HG02943 (cell line): Measurements from ENCODE around the gene DNAJB2.
A peak's percentile ranks its signal among the peaks of the same experiment; 100 is the strongest.

ENCODE experiments used
- ATAC-seq: cut with Tn5 transposase; IDR thresholded peaks from one replicate; pipeline ENCODE4 v1.9.1; 2021; ENCODE audit warnings: mild to moderate bottlenecking, low read depth, moderate library complexity; ENCODE audit not compliant: unreplicated experiment

The DNAJB2 gene

GRCh38 chr2:219279151-219279915 is at the start of gene DNAJB2:
TSS of gene DNAJB2 (plus strand) at chr2:219279366. CDS start at chr2:219279834, 468 bp downstream.
- peak; percentile 82 for ATAC-seq

- ATAC-seq: no peak
Observed at GRCh38 chr2:219230059-219230540, 49.1 kb upstream of the DNAJB2 start.

DNA sequence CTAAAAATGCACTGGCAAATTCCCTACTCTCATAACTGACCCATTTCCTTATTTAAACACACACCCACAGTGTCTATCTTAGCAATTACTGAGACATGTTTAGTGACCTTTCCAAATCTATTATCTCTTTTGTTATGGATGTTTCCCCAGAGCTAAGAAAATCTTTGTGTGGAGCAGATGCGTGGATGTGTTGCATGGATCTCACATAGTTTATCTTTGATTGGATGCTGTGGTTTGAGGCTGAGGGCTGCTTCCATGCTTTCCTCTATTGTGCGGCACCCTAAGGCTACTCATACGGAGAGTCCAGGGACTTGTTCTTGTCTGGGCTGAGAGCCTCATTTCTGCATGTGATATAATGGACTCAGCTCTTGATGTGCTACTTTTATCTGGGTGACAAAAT is 44.8 kb upstream of the DNAJB2 start:
- no peak for ATAC-seq

DNA sequence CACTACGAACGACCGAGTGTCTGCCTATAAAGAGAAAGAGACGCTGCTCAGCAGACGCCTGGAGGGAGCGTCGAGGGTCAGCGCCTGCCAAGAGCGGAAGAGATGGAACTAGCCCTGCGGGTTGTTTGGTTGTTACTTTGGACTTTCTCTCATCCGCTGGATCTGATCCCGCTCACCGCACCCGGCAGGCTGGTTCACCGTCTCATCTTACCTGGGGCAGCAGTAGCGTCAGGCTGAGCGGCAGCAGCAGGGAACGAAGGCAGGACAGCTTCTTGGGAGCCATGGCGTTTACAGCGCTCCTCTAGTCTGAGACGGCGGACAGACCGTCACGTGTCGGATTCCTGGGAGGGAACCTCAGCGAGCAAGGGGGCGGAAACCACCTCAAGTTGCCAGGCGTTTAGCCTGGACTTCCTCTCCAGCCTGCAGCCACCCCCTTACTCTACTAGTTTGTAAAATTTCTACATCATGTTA is 35.8 kb upstream of the DNAJB2 start:
- ATAC-seq: no peak

- no peak for ATAC-seq
Observed at GRCh38 chr2:219244789-219245147, 34.4 kb upstream of the DNAJB2 start.

GRCh38 chr2:219245148-219245898 is 33.8 kb upstream of the DNAJB2 start, which contains the start of the genes GLB1L and STK16:
TSS of gene GLB1L (minus strand) at chr2:219245444. CDS start at chr2:219243573, 1,871 bp downstream.
TSS of gene STK16 (plus strand) at chr2:219245479. CDS start at chr2:219246000, 521 bp downstream.
- ATAC-seq: peak; percentile 47

DNA sequence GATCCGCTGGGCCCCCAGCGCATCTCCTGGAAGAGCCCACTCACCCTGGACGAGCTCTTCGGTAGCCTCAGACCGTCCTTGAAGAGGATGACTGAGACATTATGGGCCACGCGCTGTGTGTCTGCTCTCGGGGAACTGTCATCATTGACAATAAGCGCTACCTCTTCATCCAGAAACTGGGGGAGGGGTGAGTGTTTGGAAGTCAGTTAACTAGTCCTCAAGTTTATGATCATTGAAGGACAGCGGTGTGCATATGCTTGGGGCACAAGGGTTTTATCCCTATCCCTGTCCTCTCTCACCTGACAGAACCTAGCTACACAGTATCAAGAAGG is 33.3 kb upstream of the DNAJB2 start:
- ATAC-seq: no peak

DNA sequence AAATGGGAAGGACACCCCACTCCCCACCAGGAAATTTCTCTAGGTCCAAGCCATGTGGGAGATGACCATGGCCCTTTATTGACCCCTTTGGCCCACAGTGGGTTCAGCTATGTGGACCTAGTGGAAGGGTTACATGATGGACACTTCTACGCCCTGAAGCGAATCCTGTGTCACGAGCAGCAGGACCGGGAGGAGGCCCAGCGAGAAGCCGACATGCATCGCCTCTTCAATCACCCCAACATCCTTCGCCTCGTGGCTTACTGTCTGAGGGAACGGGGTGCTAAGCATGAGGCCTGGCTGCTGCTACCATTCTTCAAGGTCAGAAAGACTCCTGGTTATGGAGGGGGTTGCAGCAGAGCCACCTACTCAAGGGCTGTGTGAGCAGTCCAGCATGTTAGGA is 32.6 kb upstream of the DNAJB2 start:
- ATAC-seq: no peak

DNA sequence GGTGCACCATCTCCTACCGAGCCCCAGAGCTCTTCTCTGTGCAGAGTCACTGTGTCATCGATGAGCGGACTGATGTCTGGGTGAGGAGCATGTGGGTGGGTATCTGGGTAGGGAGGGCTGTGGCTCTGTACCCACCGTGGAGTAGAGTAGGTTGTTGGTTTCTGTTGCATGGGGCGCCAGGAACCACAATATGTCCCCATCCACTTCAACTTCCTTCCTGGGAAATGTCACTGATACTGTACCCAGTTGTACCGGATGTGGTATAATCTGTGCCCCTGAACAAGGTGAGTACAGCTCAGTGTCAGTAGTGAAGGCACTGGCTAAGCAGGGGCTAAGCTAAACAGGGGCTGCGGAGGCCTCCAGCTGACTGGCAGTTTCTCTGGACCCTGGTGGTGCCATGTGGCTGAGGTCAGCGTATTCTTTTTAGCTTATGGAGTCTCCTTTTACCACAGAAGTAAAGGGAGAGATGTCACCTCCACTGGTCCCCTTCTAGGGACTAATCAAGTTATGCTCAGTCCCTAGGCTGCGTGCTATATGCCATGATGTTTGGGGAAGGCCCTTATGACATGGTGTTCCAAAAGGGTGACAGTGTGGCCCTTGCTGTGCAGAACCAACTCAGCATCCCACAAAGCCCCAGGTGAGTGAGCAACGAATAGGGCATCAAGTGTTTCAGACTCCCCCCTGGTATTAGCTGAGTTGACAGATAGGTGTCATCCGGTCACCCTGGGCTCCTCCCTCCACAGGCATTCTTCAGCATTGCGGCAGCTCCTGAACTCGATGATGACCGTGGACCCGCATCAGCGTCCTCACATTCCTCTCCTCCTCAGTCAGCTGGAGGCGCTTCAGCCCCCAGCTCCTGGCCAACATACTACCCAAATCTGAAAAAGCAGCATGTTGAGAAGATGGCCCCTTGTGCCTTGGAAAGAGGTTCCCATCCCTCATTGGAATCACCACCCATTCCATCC is 31.2 kb upstream of the DNAJB2 start:
- no peak for ATAC-seq

GRCh38 chr2:219248845-219249202 is 30.3 kb upstream of the DNAJB2 start:
- no peak for ATAC-seq

DNA sequence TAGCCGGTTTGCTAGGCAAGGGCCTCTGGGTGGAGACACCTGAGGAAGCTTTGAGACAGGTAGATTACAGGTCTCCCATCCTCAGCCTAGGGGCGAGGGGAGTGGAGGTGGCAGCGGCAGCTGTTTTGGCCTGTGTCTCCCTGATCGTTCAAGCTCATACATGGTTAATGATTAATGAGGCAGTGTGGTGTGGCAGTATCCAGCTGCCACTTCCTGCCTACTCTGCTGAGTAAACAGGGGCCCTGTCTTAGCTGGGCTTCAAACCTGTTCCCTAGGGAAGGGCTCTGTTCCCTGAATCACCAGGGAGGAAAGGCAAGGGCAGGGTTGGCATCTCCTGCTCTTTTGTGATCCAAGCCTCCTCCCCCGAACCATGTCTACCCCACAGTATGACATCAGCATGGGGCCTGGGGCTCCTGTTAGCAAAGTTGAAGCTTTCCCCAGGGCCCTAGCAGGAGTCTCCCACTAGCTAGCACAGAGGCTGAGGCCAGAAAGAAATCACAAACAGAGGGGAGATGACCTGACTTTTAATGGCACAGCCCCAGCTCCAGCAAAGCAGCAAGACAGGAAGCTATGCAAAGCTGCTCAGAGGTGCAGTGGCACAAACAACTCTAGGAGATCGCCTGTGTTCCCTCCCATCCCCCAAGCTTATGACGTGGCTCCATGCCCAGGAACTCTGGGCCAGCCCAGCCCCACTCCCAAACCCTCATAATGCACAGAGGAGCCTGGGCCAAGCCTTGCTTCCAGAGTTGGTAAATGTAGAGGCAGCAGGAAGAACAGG is 29.8 kb upstream of the DNAJB2 start:
- ATAC-seq: peak; percentile 39

DNA sequence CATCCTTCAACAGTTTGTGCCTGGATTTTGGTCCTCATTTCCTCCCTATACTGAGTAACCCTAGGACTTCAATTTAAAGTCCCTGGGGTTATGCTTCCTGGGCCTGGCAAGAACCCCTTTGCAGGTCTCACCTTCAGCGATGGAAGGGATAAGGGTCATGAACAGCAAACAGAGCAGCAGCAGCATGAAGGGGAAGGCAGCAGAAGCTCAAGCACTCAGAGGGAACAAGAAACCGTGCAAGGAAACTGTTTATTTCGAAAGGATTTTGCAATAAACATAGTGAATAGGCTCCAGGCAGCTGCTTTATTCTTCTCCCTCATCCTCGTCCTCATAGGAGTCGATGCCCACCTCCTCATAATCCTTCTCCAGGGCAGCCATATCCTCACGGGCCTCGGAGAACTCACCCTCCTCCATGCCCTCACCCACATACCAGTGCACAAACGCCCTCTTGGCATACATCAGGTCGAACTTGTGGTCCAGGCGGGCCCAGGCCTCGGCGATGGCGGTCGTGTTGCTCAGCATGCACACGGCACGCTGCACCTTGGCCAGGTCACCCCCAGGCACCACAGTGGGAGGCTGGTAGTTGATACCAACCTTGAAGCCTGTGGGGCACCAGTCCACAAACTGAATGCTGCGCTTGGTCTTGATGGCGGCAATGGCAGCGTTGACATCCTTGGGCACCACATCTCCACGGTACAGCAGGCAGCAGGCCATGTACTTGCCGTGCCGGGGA is 29.0 kb upstream of the DNAJB2 start:
- ATAC-seq: no peak

DNA sequence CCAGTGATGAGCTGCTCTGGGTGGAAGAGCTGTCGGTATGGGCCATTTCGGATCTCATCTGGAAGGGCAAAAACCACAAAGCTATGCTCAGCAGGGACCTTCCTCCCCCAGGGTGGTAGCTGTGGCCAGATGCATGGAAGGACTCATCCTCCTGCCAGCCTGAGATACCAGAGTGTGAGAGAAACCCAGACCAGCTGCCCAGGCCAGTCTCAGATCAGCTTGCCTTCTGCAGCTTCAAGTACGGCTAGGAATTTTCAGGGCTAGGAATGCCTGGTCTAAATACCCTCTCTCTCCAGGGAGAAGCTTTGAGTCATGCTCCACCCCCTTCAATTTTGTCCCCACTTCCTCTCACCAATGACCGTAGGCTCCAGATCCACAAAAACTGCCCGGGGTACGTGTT is 27.5 kb upstream of the DNAJB2 start:
- no peak for ATAC-seq

DNA sequence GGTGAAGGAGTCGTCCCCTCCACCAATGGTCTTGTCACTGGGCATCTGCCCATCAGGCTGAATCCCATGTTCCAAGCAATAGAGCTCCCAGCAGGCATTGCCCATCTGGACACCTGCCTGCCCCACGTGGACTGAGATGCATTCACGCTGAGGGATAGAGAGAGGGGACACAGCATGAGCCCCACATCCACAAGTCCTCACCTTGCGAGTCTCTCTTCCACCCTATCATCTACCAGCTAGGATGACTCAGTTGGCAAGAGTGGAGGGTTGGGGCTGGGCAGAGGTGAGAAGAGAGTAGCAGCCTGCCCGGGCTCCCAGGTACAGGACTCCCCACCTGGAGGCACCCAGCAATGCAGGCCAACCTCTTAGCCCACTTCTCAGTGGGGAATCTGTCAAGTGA is 27.1 kb upstream of the DNAJB2 start:
- ATAC-seq: no peak

DNA sequence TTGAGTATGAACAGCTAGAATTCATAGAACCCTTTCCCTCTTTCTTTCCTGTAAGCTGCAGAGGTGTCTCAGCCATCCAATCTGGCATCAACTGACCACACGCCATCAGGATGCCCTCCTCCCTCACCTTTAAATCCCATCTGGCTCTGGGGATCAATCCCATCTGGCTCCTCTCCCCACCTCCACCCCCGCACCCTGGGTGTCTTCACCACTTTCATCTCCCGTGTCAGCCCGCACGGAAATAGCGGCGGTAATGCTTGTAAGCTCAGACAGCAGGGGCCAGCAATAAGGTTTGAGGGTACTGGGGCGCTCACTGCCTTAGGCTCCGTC is 26.6 kb upstream of the DNAJB2 start:
- ATAC-seq: no peak

- ATAC-seq: peak; percentile 16
Observed at GRCh38 chr2:219252900-219253752, 26.0 kb upstream of the DNAJB2 start, which contains the start of gene TUBA4B. TSS of gene TUBA4B (plus strand) at chr2:219253243. CDS start at chr2:219253408, 165 bp downstream.

DNA sequence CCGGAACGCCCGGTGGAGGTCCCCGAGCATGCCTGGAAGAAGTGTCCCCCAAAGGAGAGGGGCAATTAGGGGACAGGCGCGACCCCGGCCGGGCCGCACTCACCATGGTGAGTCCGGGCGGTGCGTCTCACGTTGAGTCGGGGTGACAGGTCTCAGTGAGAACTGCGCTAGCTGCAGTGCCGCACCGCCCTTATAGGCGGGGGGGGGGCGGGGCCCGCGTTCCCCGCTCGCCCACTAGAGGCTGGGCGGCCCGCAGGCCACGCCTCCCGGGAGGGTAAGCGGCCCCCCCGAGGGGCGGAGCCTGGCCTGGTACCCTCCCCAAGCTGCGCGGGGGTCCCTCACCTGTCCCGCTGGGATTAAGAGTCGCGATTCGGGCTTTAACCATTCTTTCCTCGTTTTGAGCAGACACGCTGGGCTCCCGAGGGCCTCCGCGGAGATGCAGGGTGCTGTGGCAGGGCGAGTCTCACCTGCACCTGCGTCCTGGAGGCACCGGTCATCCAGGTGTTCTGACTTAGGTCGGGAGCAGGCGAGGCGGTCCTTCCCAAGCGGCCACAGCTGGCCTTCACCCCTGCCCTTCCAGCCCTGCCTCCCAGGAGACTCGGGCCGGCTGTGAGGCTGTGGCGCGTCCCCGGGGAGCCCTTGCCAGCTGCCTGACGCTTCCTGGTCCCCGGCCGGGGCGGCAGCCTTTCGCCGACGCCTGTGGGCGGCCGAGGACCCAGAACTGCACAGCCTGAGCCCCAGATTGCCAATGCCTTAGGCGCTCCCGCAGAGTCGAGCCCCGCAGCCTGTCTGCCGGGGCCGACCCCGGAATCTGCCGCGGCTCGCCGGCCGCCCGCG is 25.2 kb upstream of the DNAJB2 start, which contains the start of gene TUBA4A:
Gene TUBA4A (minus strand): TSS at position 166 of the 837 bp plus-strand sequence. CDS start 60 bp downstream, at position 106.
- ATAC-seq: peak; percentile 42
